Kidney epithelial cell (primary cell): ENCODE data around the gene AAK1. TPM values are rescaled to one million over a fixed set of nuclear protein-coding genes. Genes with fewer than 3 reads are reported as not detected.

Source experiments
- DNase-seq: peaks from one replicate; pipeline ENCODE4 v3.0.0-alpha.2; 2010; ENCODE audit warnings: low read depth
- H3K27me3 ChIP-seq: 2 replicates; pipeline ENCODE4 v1.6.0; 2011; ENCODE audit warnings: low read length; ENCODE audit not compliant: control insufficient read depth, insufficient read depth
- H3K36me3 ChIP-seq: 2 replicates; pipeline ENCODE4 v1.5.1; 2011; ENCODE audit warnings: low read length; ENCODE audit not compliant: control insufficient read depth, insufficient read depth
- H3K4me3 ChIP-seq: 2 replicates; pipeline ENCODE4 v1.5.1; 2011; ENCODE audit warnings: low read depth, mild to moderate bottlenecking, control low read depth, low read length
- CTCF ChIP-seq: IDR thresholded peaks from 2 replicates; pipeline ENCODE4 v1.5.1; 2011; ENCODE audit warnings: mild to moderate bottlenecking, moderate library complexity, low read length, control low read depth, inconsistent platforms; ENCODE audit not compliant: insufficient read depth, poor library complexity, severe bottlenecking
- total RNA-seq: library from RNA; depleted of rRNA; stranded (reverse); fragments of >200 nt; gene quantifications from 2 replicates; pipeline ENCODE4 v1.2.3, GENCODE V29; 2015

Gene AAK1
- total RNA-seq, 1 donor from 2014 or later = 32.5 TPM

GRCh38 chr2:69629921-69630608 is 13.5 kb downstream of the AAK1 start:
- no peak for TF ChIP-seq CTCF
- H3K36me3 ChIP-seq = no peaks in the 10 kb centered on the region
- DNase-seq = no peak

GRCh38 chr2:69628325-69629021 is 15.1 kb downstream of the AAK1 start:
- Histone ChIP-seq H3K4me3 (no peak overlapping the region), H3K36me3 (no peaks in the 10 kb centered on the region), H3K27me3 (no peaks in the 10 kb centered on the region)
- no peak for TF ChIP-seq CTCF
- no peak for DNase-seq

More at GRCh38 chr2:69629921-69630608, 13.5 kb downstream of the AAK1 start:
- Histone ChIP-seq H3K4me3 (no peak overlapping the region), H3K27me3 (no peaks in the 10 kb centered on the region)

- no peaks in the 10 kb centered on the region for H3K36me3 ChIP-seq
- H3K27me3 ChIP-seq = no peaks in the 10 kb centered on the region
- no peak for TF ChIP-seq CTCF
- DNase-seq = no peak
- H3K4me3 ChIP-seq = no peak overlapping the region
These were observed 18.3 kb downstream of the AAK1 start for GRCh38 chr2:69625078-69625795.

GRCh38 chr2:69624611-69625010 is 18.9 kb downstream of the AAK1 start:
- no peak for DNase-seq
- Histone ChIP-seq H3K27me3 (no peaks in the 10 kb centered on the region), H3K4me3 (no peak overlapping the region), H3K36me3 (no peaks in the 10 kb centered on the region)
- no peak for TF ChIP-seq CTCF

GRCh38 chr2:69624131-69624530 is 19.4 kb downstream of the AAK1 start:
- Histone ChIP-seq H3K4me3 (no peak overlapping the region), H3K27me3 (no peaks in the 10 kb centered on the region), H3K36me3 (no peaks in the 10 kb centered on the region)
- no peak for TF ChIP-seq CTCF
- no peak for DNase-seq
